Body of pancreas (tissue), 4 donors: ENCODE measurements around the gene PRDM8. TPM values are rescaled to one million over a fixed set of nuclear protein-coding genes. Genes with fewer than 3 reads are reported as not detected.

ENCODE experiments used
- ATAC-seq: fragments of 150-250 bp; one replicate; pipeline ENCODE4 v1.9.1; 2016
- DNase-seq, 4 donors: peaks; one replicate each; pipeline ENCODE4 v3.0.0-alpha.2; 2019
- H3K27ac ChIP-seq, 4 donors: fragments of 200-600 bp; sonication (generic); 1 replicate in 3 of 4; 2 replicates in 1 of 4; pipeline versions ENCODE4 v1.5.1 to v1.6.1; 2016 to 2019; ENCODE audit warnings: mild to moderate bottlenecking in 1 of 4, mixed read lengths in 1 of 4, moderate library complexity in 1 of 4
- H3K27me3 ChIP-seq, 2 donors: fragments of 200-600 bp; sonication (generic); one replicate each; pipeline ENCODE4 v1.6.0; 2016; ENCODE audit warnings: mild to moderate bottlenecking in 1 of 2
- H3K36me3 ChIP-seq, 2 donors: fragments of 200-600 bp; sonication (generic); replicated peaks in 1 of 2; 2 replicates each; pipeline ENCODE4 v1.5.1; 2016; ENCODE audit warnings: low read depth in 2 of 2; ENCODE audit not compliant: insufficient read depth in 1 of 2
- H3K4me1 ChIP-seq: fragments of 200-600 bp; sonication (generic); one replicate; pipeline ENCODE4 v1.6.0; 2016
- H3K4me3 ChIP-seq, 2 donors: fragments of 200-600 bp; sonication (generic); 1 replicate in 1 of 2; 2 replicates in 1 of 2; pipeline ENCODE4 v1.5.1; 2016 to 2019
- H3K9me3 ChIP-seq, 3 donors: fragments of 200-600 bp; sonication (generic); 1 replicate in 2 of 3; 2 replicates in 1 of 3; pipeline ENCODE4 v1.5.1; 2016
- CTCF ChIP-seq, 7 experiments: fragments of 450-650 bp in 4 of 7; fragments of 200-600 bp in 3 of 7; sonication (generic) in 3 of 7; IDR thresholded peaks; one replicate each; pipeline ENCODE4 v1.5.1; 2016 to 2019; ENCODE audit warnings: antibody characterized with exemption in 7 of 7
- POLR2A ChIP-seq, 3 donors: fragments of 450-650 bp; IDR thresholded peaks; one replicate each; pipeline ENCODE4 v1.6.1; 2016; ENCODE audit warnings: antibody characterized with exemption in 3 of 3, mild to moderate bottlenecking in 2 of 3
- WGBS, 2 donors: methylation state at CpG; one replicate each; pipeline ENCODE4 v1.1.5; 2017; 5-methylcytosine and 5-hydroxymethylcytosine counted together
- intact Hi-C: fragments of 100-400 bp; cut with DNase I; formaldehyde crosslinking; loops from one replicate; pipeline ENCODE4 v1.15.1; 2023
- total RNA-seq, 2 donors: library from RNA; depleted of rRNA; stranded (reverse); fragments of >200 nt; gene quantifications; one replicate each; pipeline ENCODE4 v1.1.0, GENCODE V29; 2016

PRDM8 gene
- total RNA-seq, 2 donors from 2014 or later: 2.6 to 5.9 TPM

GRCh38 chr4:80225595-80225994, 28.3 kb downstream of the PRDM8 start:
- WGBS, 2 donors: 57 to 76% methylated on average over 2 of the region's 2 CpGs
- Histone ChIP-seq H3K9me3 (no peaks in the 10 kb centered on the region), H3K4me1 (no peaks in the 10 kb centered on the region), H3K27me3 (no peaks in the 10 kb centered on the region), H3K36me3 (no peaks in the 10 kb centered on the region), H3K4me3 (no peak overlapping the region), H3K27ac (no peak overlapping the region)
- no peak for DNase-seq
- intact Hi-C loops: no loop called here
- no peak for TF ChIP-seq CTCF (IDR thresholded peaks at IDR 0.05)
- no peak for TF ChIP-seq POLR2A (IDR thresholded peaks at IDR 0.05)
- no peak for ATAC-seq

- Histone ChIP-seq H3K27ac (no peak overlapping the region), H3K36me3 (no peaks in the 10 kb centered on the region), H3K9me3 (no peaks in the 10 kb centered on the region), H3K4me1 (no peaks in the 10 kb centered on the region), H3K4me3 (no peak overlapping the region), H3K27me3 (no peaks in the 10 kb centered on the region)
- no peak for ATAC-seq
- intact Hi-C loops: no loop called here
- DNase-seq: no peak
- WGBS, 2 donors: 26 to 48% methylated on average over 2 of the region's 2 CpGs
- TF ChIP-seq POLR2A (IDR thresholded peaks at IDR 0.05) (no peak), CTCF (IDR thresholded peaks at IDR 0.05) (no peak)
Observed at GRCh38 chr4:80226094-80226493, 28.8 kb downstream of the PRDM8 start.

GRCh38 chr4:80228460-80228859, 31.2 kb downstream of the PRDM8 start:
- no peak overlapping the region for H3K4me3 ChIP-seq
- no peaks in the 10 kb centered on the region for H3K9me3 ChIP-seq
- H3K36me3 ChIP-seq: no peaks in the 10 kb centered on the region
- H3K27me3 ChIP-seq: no peaks in the 10 kb centered on the region
- no peak for ATAC-seq
- intact Hi-C loops: no loop called here
- no peak for DNase-seq
- no peak for TF ChIP-seq CTCF (IDR thresholded peaks at IDR 0.05)
- TF ChIP-seq POLR2A (IDR thresholded peaks at IDR 0.05): no peak
- no peaks in the 10 kb centered on the region for H3K4me1 ChIP-seq
- no peak overlapping the region for H3K27ac ChIP-seq

GRCh38 chr4:80229128-80229527, 31.8 kb downstream of the PRDM8 start:
- no peak overlapping the region for H3K4me3 ChIP-seq
- no peak for ATAC-seq
- DNase-seq: no peak
- intact Hi-C loops: no loop called here
- no peaks in the 10 kb centered on the region for H3K27me3 ChIP-seq
- H3K36me3 ChIP-seq: no peaks in the 10 kb centered on the region
- H3K9me3 ChIP-seq: no peaks in the 10 kb centered on the region
- no peak overlapping the region for H3K27ac ChIP-seq
- no peak for TF ChIP-seq CTCF (IDR thresholded peaks at IDR 0.05)
- no peak for TF ChIP-seq POLR2A (IDR thresholded peaks at IDR 0.05)
- WGBS, 2 donors: 41% methylated on average over 2 of the region's 2 CpGs
- no peaks in the 10 kb centered on the region for H3K4me1 ChIP-seq

- 74 to 77% methylated on average over 2 of the region's 2 CpGs for WGBS, 2 donors
- no peaks in the 10 kb centered on the region for H3K36me3 ChIP-seq
- no peak overlapping the region for H3K27ac ChIP-seq
- intact Hi-C loops: no loop called here
- no peaks in the 10 kb centered on the region for H3K9me3 ChIP-seq
- DNase-seq: no peak
- H3K4me1 ChIP-seq: no peaks in the 10 kb centered on the region
- TF ChIP-seq CTCF (IDR thresholded peaks at IDR 0.05) (no peak), POLR2A (IDR thresholded peaks at IDR 0.05) (no peak)
- no peak for ATAC-seq
- no peaks in the 10 kb centered on the region for H3K27me3 ChIP-seq
- no peak overlapping the region for H3K4me3 ChIP-seq
Observed at GRCh38 chr4:80229590-80229989, 32.3 kb downstream of the PRDM8 start.
